ENCODE results near the gene TOGARAM1. TPM values are rescaled to one million over a fixed set of nuclear protein-coding genes. Genes with fewer than 3 reads are reported as not detected.

Gene TOGARAM1
- total RNA-seq, 4 donors from 2014 or later = 16.3 to 33.3 (median 21.0) TPM

GRCh38 chr14:44941591-44941990 is 20.4 kb upstream of the TOGARAM1 start:
- TF ChIP-seq, protein P1, sequence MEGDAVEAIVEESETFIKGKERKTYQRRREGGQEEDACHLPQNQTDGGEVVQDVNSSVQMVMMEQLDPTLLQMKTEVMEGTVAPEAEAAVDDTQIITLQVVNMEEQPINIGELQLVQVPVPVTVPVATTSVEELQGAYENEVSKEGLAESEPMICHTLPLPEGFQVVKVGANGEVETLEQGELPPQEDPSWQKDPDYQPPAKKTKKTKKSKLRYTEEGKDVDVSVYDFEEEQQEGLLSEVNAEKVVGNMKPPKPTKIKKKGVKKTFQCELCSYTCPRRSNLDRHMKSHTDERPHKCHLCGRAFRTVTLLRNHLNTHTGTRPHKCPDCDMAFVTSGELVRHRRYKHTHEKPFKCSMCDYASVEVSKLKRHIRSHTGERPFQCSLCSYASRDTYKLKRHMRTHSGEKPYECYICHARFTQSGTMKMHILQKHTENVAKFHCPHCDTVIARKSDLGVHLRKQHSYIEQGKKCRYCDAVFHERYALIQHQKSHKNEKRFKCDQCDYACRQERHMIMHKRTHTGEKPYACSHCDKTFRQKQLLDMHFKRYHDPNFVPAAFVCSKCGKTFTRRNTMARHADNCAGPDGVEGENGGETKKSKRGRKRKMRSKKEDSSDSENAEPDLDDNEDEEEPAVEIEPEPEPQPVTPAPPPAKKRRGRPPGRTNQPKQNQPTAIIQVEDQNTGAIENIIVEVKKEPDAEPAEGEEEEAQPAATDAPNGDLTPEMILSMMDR (IDR thresholded peaks at IDR 0.05; ENCODE audit: low read depth) = no peak

- TF ChIP-seq, protein P1 (IDR thresholded peaks at IDR 0.05; ENCODE audit: low read depth) = no peak
These were observed 19.6 kb upstream of the TOGARAM1 start for GRCh38 chr14:44942436-44942835.

DNA sequence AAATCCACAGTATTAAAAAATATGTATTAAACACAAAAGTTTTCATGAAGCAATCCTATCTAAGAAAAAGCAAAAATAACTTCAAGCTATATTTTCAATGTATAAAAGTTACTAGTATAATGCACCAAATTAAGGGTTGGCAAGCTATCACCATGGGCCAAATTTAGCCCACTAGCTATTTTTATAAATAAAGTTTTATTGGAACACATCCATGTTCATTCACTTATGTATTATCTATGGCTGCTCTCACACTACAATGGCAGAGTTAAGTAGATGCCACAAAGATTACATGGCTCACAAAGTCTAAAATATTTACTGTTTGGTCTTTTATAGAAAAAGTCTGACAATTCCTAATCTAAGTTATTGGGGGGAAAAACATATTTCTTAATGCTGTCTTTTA is 17.9 kb upstream of the TOGARAM1 start:
- TF ChIP-seq, protein P1 (IDR thresholded peaks at IDR 0.05; ENCODE audit: low read depth) = no peak

DNA sequence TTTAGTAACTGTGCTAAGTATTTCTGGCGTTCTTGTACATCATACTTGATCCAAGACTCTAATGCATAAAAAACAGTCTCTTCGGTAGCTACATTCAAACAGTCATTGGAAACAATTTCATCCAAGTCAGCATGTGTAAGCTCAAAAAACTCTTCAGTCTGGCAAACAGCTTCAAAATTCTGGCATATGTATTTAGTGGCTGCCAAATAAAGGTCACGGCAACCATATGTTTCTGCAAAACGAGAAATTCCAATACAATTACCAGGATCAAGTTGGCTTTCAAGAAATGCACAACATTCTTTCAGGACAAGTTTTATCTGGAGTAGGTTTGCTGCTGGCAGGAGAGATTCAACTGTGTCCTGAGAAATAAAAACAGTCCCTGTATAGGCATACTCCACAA is 16.7 kb upstream of the TOGARAM1 start:
- TF ChIP-seq, protein P1 (IDR thresholded peaks at IDR 0.05; ENCODE audit: low read depth) = no peak

DNA sequence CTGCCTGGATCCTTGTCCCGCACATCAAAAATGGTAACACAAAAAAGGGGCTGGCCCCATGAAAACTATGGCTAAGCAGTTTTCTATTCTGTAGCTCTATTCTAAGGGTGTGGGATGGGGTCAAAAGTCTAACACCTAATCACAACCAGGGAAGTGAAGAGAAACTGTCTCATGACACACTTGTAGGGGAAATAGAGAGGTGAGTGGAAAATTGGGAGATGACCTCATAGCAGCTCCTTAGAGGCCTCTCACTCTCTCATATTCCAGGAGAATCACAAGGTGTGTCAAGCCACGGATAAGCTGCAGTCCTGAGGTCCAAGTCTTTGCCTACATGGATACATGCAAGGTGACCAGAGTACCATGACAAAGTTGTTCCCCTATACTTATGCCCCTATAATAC is 10.9 kb upstream of the TOGARAM1 start:
- TF ChIP-seq, protein P1 (IDR thresholded peaks at IDR 0.05; ENCODE audit: low read depth) = no peak

DNA sequence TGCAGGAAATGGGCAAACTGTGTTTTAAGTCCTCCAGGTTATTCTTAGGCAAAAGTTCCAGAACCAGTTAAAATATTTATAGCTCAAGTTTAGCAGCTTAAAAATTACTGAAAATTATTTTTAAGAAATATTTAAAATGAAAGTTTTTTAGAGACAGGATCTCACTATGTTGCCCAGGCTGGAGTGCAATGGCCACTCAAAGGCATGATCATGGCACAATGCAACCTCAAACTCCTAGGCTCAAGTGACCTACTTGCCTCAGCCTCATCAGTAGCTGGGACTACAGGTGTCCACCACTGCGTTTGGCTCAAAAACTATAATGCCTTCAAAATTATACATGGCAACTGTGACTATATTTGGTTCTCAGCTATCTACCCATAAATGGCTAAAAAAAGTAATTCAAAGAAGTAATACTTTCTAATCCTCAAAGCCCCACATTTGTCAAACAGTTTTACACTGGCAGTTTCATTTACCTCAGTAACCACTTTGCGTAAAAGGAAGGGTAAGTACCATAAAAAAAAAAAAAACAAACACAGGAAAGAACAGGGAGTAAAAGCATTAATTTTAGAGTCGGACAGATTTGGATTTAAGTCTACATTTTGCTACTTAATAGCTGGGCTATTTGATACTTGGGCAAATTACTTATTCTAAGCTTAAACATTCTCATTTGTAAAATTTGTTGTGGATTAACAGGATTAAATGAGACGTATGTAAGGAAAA is 9.4 kb upstream of the TOGARAM1 start:
- TF ChIP-seq, protein P1 (IDR thresholded peaks at IDR 0.05; ENCODE audit: low read depth) = no peak

- TF ChIP-seq, protein P1 (IDR thresholded peaks at IDR 0.05; ENCODE audit: low read depth) = no peak
These were observed 7.2 kb upstream of the TOGARAM1 start for GRCh38 chr14:44954750-44955149.
